Activated CD4-positive, alpha-beta memory T cell treated with anti-CD3 and anti-CD28 coated beads, Interleukin-2, amount 10 ng/mL, durations not matched to agents 7 days and 5 days (primary cell): ENCODE results near the gene HIVEP2. TPM values are rescaled to one million over a fixed set of nuclear protein-coding genes. Genes with fewer than 3 reads are reported as not detected.
A peak's percentile ranks its signal among the peaks of the same experiment; 100 is the strongest.

Experiments
- CTCF ChIA-PET: fragments of 350-600 bp; sonication (Branson Sonifier 250); formaldehyde crosslinking; loops from one replicate; lab custom pipeline; 2021; ENCODE audit warnings: antibody characterized with exemption, inconsistent platforms; lab: Charles Lee
- POLR2A ChIA-PET: fragments of 350-600 bp; sonication (Branson Sonifier 250); formaldehyde crosslinking; loops from one replicate; lab custom pipeline; 2021; ENCODE audit warnings: antibody characterized with exemption; lab: Charles Lee
- DNase-seq: peaks from one replicate; pipeline ENCODE4 v3.0.0-alpha.2; 2020
- H3K27ac Mint-ChIP-seq: one replicate; pipeline ENCODE4 v1.8.0; 2021; ENCODE audit warnings: mild to moderate bottlenecking, mixed read lengths
- H3K27me3 Mint-ChIP-seq: one replicate; pipeline ENCODE4 v1.8.0; 2021; ENCODE audit warnings: mixed read lengths
- H3K36me3 Mint-ChIP-seq: one replicate; pipeline ENCODE4 v1.8.0; 2021; ENCODE audit warnings: low read depth, mixed read lengths
- H3K4me1 Mint-ChIP-seq: one replicate; pipeline ENCODE4 v1.8.0; 2021; ENCODE audit warnings: mixed read lengths
- H3K4me3 Mint-ChIP-seq: one replicate; pipeline ENCODE4 v1.8.0; 2021; ENCODE audit warnings: mild to moderate bottlenecking, mixed read lengths
- H3K9me3 Mint-ChIP-seq: one replicate; pipeline ENCODE4 v1.8.0; 2021; ENCODE audit warnings: mixed read lengths
- total RNA-seq, 2 experiments: library from RNA; stranded (reverse); gene quantifications; one replicate each; pipeline ENCODE4 v1.2.3, GENCODE V29; 2021

HIVEP2 gene
- total RNA-seq, 2 experiments from 2014 or later, result 30.5 to 32.8 TPM

- Mint-ChIP-seq H3K27me3 (no peaks in the 10 kb centered on the region), H3K4me1 (peaks cover 85% of the 10 kb centered on the region), H3K9me3 (no peaks in the 10 kb centered on the region), H3K36me3 (no peaks in the 10 kb centered on the region), H3K4me3 (peak overlapping the region; percentile 79), H3K27ac (peak overlapping the region; percentile 91)
- POLR2A ChIA-PET, result interaction anchor here (1.4 to 13.2 kb wide), 16 partner anchors 10 to 102 kb away, joined by 3 to 202 read pairs (median 18); no protein-coding TSS in a partner anchor
- CTCF ChIA-PET, result interaction anchor here (1.3 to 4.7 kb wide), 6 partner anchors 12 to 99 kb away, joined by 3 to 32 read pairs (median 6); no protein-coding TSS in a partner anchor
- no peak for DNase-seq
Measured at GRCh38 chr6:142844065-142844755, 100.8 kb downstream of the HIVEP2 start.

DNA sequence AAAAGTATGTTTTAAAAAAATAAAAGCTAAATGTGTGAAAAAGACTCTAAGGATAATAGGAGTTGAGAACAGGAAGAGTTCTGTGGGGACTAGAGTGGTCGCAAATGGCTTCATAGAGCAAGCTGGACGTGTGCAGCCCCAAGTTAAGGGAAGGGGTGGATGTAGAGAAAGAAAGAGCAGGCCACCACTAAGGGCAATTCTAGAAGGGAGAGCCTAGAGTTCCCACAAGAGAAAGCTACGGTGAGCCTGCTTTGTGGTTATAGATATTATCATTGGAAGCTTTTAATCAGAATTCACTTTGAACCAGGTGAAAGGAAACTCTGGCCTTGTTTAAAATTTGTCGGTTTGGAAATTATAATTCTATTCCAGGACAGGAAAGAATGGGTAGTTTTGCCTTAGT lies 101.6 kb downstream of the HIVEP2 start:
- peaks cover 84% of the 10 kb centered on the region for H3K4me1 Mint-ChIP-seq
- H3K4me3 Mint-ChIP-seq, result peak overlapping the region; percentile 75
- H3K36me3 Mint-ChIP-seq, result peaks cover 4% of the 10 kb centered on the region
- no peak for DNase-seq
- POLR2A ChIA-PET, result interaction anchor here (0.7 to 13.2 kb wide), 26 partner anchors 9 to 103 kb away, joined by 3 to 202 read pairs (median 9); partner anchors contain the start of gene HIVEP2
- CTCF ChIA-PET, result interaction anchor here (0.7 to 4.7 kb wide), 12 partner anchors 8 to 103 kb away, joined by 3 to 32 read pairs (median 5); no protein-coding TSS in a partner anchor
- no peaks in the 10 kb centered on the region for H3K27me3 Mint-ChIP-seq
- peak overlapping the region; percentile 85 for H3K27ac Mint-ChIP-seq
- H3K9me3 Mint-ChIP-seq, result no peaks in the 10 kb centered on the region

DNA sequence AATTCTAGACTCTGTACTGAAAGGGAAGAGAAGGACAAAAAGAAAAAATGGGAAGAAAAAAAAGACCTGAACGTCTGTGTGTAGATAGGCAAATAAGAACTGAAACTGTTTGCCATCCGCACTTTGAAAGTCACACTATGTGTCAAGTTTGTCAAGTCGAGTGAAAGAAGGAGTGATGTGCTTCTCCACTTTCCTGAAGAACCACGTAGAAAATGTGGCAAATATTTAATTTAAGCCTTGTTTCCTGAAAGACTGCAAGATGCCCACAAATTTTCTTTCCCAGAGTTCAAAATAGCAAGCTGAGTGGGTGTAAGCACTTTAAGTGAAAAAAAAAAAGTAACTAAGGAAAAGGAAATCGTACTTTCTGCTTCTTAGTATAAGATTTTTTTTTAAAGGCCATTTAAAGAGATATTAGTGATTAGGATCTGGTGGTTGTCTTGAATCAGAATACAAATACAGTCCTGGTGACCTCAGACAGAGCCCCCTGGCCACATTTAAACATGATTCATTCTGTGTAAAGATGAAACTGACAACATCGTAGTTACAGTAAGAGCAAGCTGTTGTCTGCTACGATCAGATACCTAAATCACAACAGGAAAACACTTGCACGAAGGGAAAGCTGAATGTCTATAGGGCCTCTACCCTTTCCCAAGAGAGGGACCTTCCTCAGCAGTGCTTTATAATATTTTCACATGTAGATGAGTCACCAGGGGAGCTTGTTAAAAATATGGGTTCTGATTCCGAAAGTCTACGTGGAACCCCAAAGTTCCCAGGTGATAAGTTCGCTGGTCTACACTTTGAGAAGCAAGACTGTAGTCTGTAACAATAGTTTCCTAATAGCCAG lies 102.3 kb downstream of the HIVEP2 start:
- Mint-ChIP-seq H3K36me3 (peaks cover 5% of the 10 kb centered on the region), H3K9me3 (no peaks in the 10 kb centered on the region), H3K27ac (peak overlapping the region; percentile 85), H3K4me1 (peaks cover 84% of the 10 kb centered on the region), H3K4me3 (peak overlapping the region; percentile 75), H3K27me3 (no peaks in the 10 kb centered on the region)
- CTCF ChIA-PET, result interaction anchor here (0.5 to 4.7 kb wide), 13 partner anchors 9 to 1817 kb away, joined by 3 to 32 read pairs (median 5); no protein-coding TSS in a partner anchor
- DNase-seq, result peak; percentile 52
- POLR2A ChIA-PET, result interaction anchor here (0.7 to 13.2 kb wide), 27 partner anchors 9 to 104 kb away, joined by 3 to 202 read pairs (median 9); partner anchors contain the start of gene HIVEP2

- H3K4me1 Mint-ChIP-seq, result peaks cover 84% of the 10 kb centered on the region
- H3K4me3 Mint-ChIP-seq, result peak overlapping the region; percentile 75
- H3K27me3 Mint-ChIP-seq, result no peaks in the 10 kb centered on the region
- peaks cover 5% of the 10 kb centered on the region for H3K36me3 Mint-ChIP-seq
- peak overlapping the region; percentile 85 for H3K27ac Mint-ChIP-seq
- no peaks in the 10 kb centered on the region for H3K9me3 Mint-ChIP-seq
- POLR2A ChIA-PET, result interaction anchor here (1.1 to 13.2 kb wide), 16 partner anchors 13 to 105 kb away, joined by 4 to 202 read pairs (median 16); no protein-coding TSS in a partner anchor
- CTCF ChIA-PET, result interaction anchor here (0.5 to 4.7 kb wide), 4 partner anchors 14 to 1817 kb away, joined by 3 to 32 read pairs (median 10); no protein-coding TSS in a partner anchor
- DNase-seq, result no peak
Measured at GRCh38 chr6:142841915-142842314, 103.1 kb downstream of the HIVEP2 start.

- H3K9me3 Mint-ChIP-seq, result no peaks in the 10 kb centered on the region
- H3K36me3 Mint-ChIP-seq, result peaks cover 12% of the 10 kb centered on the region
- ChIA-PET CTCF (interaction anchor here (1.0 to 1.6 kb wide), 3 partner anchors 16 to 97 kb away, joined by 3 to 6 read pairs (median 3); no protein-coding TSS in a partner anchor), POLR2A (interaction anchor here (0.8 to 13.2 kb wide), 7 partner anchors 10 to 106 kb away, joined by 3 to 202 read pairs (median 7); partner anchors contain the start of gene HIVEP2)
- no peak overlapping the region for H3K27ac Mint-ChIP-seq
- no peaks in the 10 kb centered on the region for H3K27me3 Mint-ChIP-seq
- peaks cover 66% of the 10 kb centered on the region for H3K4me1 Mint-ChIP-seq
- DNase-seq, result no peak
- no peak overlapping the region for H3K4me3 Mint-ChIP-seq
Measured at GRCh38 chr6:142839686-142840040, 105.3 kb downstream of the HIVEP2 start.

- no peaks in the 10 kb centered on the region for H3K9me3 Mint-ChIP-seq
- ChIA-PET POLR2A (interaction anchor here (0.8 to 13.2 kb wide), 7 partner anchors 10 to 106 kb away, joined by 3 to 202 read pairs (median 7); partner anchors contain the start of gene HIVEP2), CTCF (interaction anchor here (1.0 to 1.6 kb wide), 3 partner anchors 15 to 98 kb away, joined by 3 to 6 read pairs (median 3); no protein-coding TSS in a partner anchor)
- H3K27ac Mint-ChIP-seq, result peak overlapping the region; percentile 10
- no peak overlapping the region for H3K4me3 Mint-ChIP-seq
- peaks cover 12% of the 10 kb centered on the region for H3K36me3 Mint-ChIP-seq
- no peak for DNase-seq
- peaks cover 60% of the 10 kb centered on the region for H3K4me1 Mint-ChIP-seq
- no peaks in the 10 kb centered on the region for H3K27me3 Mint-ChIP-seq
Measured at GRCh38 chr6:142838821-142839685, 105.9 kb downstream of the HIVEP2 start.

DNA sequence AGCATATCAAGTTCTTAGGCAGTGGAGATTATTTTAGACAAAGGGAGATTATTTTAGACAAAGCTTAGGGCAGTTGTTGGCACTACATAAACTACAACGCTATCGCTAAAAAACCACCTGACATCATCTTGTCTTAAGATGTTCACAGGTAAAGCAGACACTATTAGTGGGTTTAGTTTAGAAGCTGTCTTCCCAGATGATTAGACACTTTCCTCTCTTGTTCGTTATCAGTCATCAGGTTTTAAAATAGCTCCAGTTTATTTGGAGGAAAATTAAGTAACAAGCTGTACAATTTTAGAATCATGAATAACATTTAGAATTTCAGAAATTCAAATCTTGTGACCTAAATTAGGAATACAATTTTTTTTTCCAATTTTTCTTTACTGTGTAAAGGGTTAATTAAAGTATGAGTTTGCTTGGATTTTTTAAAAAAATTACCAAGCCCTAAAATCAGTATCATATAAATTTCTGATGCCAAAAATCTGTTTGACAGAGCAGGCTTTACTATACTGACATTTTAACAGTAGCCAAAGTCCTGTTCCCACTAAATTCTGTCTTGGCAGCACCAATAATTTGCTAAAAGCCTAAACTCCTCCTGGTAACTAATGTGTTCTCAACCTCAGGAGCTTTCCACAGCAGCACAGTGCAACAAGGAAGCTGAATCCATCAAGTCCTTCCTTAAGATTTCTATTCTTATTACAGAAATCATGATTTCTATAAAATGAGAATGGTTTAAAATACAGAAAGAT lies 109.0 kb downstream of the HIVEP2 start:
- H3K9me3 Mint-ChIP-seq, result no peaks in the 10 kb centered on the region
- H3K4me1 Mint-ChIP-seq, result peaks cover 49% of the 10 kb centered on the region
- no peak overlapping the region for H3K27ac Mint-ChIP-seq
- no peak for DNase-seq
- POLR2A ChIA-PET, result interaction anchor here (1.2 to 3.8 kb wide), 5 partner anchors 8 to 111 kb away, joined by 5 to 18 read pairs (median 5); no protein-coding TSS in a partner anchor
- CTCF ChIA-PET, result interaction anchor here (0.9 to 2.7 kb wide), 4 partner anchors 9 to 143 kb away, joined by 3 to 8 read pairs (median 4); no protein-coding TSS in a partner anchor
- peaks cover 23% of the 10 kb centered on the region for H3K36me3 Mint-ChIP-seq
- no peak overlapping the region for H3K4me3 Mint-ChIP-seq
- no peaks in the 10 kb centered on the region for H3K27me3 Mint-ChIP-seq

DNA sequence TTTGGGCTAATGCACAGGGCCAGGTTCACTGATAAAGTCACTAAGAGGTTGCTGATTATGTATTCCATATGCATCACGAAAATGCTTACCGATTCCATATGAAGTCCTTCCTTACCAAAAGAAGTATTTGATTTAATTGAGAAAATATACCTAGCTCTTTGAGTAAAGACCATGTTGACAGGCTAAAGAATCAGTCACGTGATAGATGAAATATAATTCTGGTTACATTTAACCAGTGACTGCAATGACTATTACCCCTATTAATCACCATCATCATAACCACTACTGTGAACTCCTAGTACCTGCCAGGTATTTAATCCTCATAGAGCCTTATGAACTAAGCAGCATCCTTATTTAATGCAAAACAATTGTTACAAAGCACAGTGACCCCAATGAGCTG lies 110.1 kb downstream of the HIVEP2 start:
- Mint-ChIP-seq H3K27ac (no peak overlapping the region), H3K27me3 (no peaks in the 10 kb centered on the region), H3K36me3 (peaks cover 32% of the 10 kb centered on the region), H3K4me1 (peaks cover 49% of the 10 kb centered on the region), H3K4me3 (no peak overlapping the region), H3K9me3 (no peaks in the 10 kb centered on the region)
- CTCF ChIA-PET, result interaction anchor here (1.0 to 2.7 kb wide), 4 partner anchors 9 to 142 kb away, joined by 3 to 8 read pairs (median 4); no protein-coding TSS in a partner anchor
- DNase-seq, result no peak
- POLR2A ChIA-PET, result interaction anchor here (1.5 to 3.8 kb wide), 3 partner anchors 9 to 92 kb away, joined by 5 to 18 read pairs (median 12); no protein-coding TSS in a partner anchor

DNA sequence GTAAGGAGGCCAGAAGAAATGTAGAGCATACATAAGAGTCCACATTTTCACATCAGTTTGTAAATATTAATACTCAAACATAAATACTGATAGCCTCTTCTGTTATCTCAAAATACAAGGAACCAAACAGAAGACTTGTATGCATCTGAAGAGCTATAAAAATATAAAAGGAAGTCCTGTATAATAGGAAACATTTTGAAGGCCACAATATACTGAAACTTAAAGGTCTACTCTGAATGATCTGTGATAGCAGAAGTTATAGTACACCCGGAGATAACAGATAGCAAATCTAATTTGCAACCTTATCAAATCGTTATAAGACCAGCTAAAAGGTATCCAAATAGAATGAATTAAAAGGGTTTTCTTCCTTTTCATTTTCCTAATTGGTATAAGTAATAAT lies 111.2 kb downstream of the HIVEP2 start:
- CTCF ChIA-PET, result interaction anchor here (1.0 to 1.2 kb wide), 2 partner anchors 8 to 10 kb away, joined by 3 read pairs; no protein-coding TSS in a partner anchor
- DNase-seq, result no peak
- Mint-ChIP-seq H3K4me1 (peaks cover 40% of the 10 kb centered on the region), H3K36me3 (peaks cover 41% of the 10 kb centered on the region), H3K4me3 (no peak overlapping the region), H3K9me3 (no peaks in the 10 kb centered on the region), H3K27ac (no peak overlapping the region), H3K27me3 (no peaks in the 10 kb centered on the region)
- POLR2A ChIA-PET, result interaction anchor here (0.8 to 3.8 kb wide), 4 partner anchors 10 to 92 kb away, joined by 3 to 18 read pairs (median 4); no protein-coding TSS in a partner anchor

- Mint-ChIP-seq H3K4me3 (no peak overlapping the region), H3K4me1 (peaks cover 33% of the 10 kb centered on the region), H3K36me3 (peaks cover 36% of the 10 kb centered on the region), H3K27ac (no peak overlapping the region), H3K9me3 (no peaks in the 10 kb centered on the region), H3K27me3 (no peaks in the 10 kb centered on the region)
- ChIA-PET POLR2A (interaction anchor here (0.8 to 3.8 kb wide), 2 partner anchors 10 to 53 kb away, joined by 3 to 18 read pairs; no protein-coding TSS in a partner anchor), CTCF (interaction anchor here (1.2 kb wide), 1 partner anchor 9 kb away, joined by 3 read pairs; no protein-coding TSS in a partner anchor)
- DNase-seq, result no peak
Measured at GRCh38 chr6:142833054-142833453, 111.9 kb downstream of the HIVEP2 start.
